IMR-90 (cell line): ENCODE measurements around the gene GAS7. TPM values are rescaled to one million over a fixed set of nuclear protein-coding genes. Genes with fewer than 3 reads are reported as not detected.
A peak's percentile ranks its signal among the peaks of the same experiment; 100 is the strongest.

ENCODE experiments used
- ATAC-seq: fragments of 200-7000 bp; cut with Tn5 transposase; 2 replicates; pipeline ENCODE4 v1.9.1; 2020; ENCODE audit warnings: low read depth, mild to moderate bottlenecking, moderate library complexity
- BruUV-seq: library from RNA; stranded (reverse); fragments of 400-500 nt; replicated peaks from 2 replicates; lab custom pipeline; 2021; lab: Mats Ljungman, UMichigan
- CTCF ChIA-PET: fragments of 300-600 bp; formaldehyde crosslinking; extraction: SDS; loops from one replicate; lab custom pipeline; 2021; ENCODE audit warnings: antibody characterized with exemption; lab: Yijun Ruan, JAX
- POLR2A ChIA-PET: fragments of 300-600 bp; sonication (Branson Sonifier 250); formaldehyde crosslinking; loops from one replicate; lab custom pipeline; 2022; ENCODE audit warnings: antibody characterized with exemption; ENCODE audit not compliant: unreplicated experiment; lab: Charles Lee
- DNase-seq: peaks from one replicate; pipeline ENCODE4 v3.0.0; 2013
- H2AFZ ChIP-seq: replicated peaks from 2 replicates; pipeline ENCODE3; 2013; ENCODE audit warnings: low read length, mild to moderate bottlenecking; ENCODE audit not compliant: poor library complexity
- H2AK5ac ChIP-seq: 2 replicates; pipeline ENCODE4 v1.6.1; 2013; ENCODE audit warnings: low read depth, low read length, inconsistent platforms
- H2AK9ac ChIP-seq: replicated peaks from 2 replicates; pipeline ENCODE3; 2013; ENCODE audit warnings: mild to moderate bottlenecking, low read depth, low read length, moderate library complexity; ENCODE audit not compliant: poor library complexity
- H2BK120ac ChIP-seq: 2 replicates; pipeline ENCODE4 v1.6.1; 2013; ENCODE audit warnings: low read depth, low read length, inconsistent platforms
- H2BK15ac ChIP-seq: 3 replicates; pipeline ENCODE4 v1.6.1; 2013; ENCODE audit warnings: low read depth, low read length, inconsistent platforms
- H2BK20ac ChIP-seq: 2 replicates; pipeline ENCODE4 v1.6.1; 2013; ENCODE audit warnings: low read depth, mild to moderate bottlenecking, inconsistent platforms, low read length, moderate library complexity
- H2BK5ac ChIP-seq: 2 replicates; pipeline ENCODE4 v1.6.1; 2013; ENCODE audit warnings: mild to moderate bottlenecking, low read depth, low read length, inconsistent platforms; ENCODE audit not compliant: poor library complexity, severe bottlenecking
- H3K14ac ChIP-seq: replicated peaks from 2 replicates; pipeline ENCODE4 v1.6.1; 2013; ENCODE audit warnings: low read depth, low read length, inconsistent platforms
- H3K18ac ChIP-seq: 2 replicates; pipeline ENCODE4 v1.6.1; 2013; ENCODE audit warnings: low read depth, low read length, control low read depth
- H3K23ac ChIP-seq: 2 replicates; pipeline ENCODE4 v1.6.1; 2013; ENCODE audit warnings: low read depth, low read length, inconsistent platforms
- H3K27ac ChIP-seq: 2 replicates; pipeline ENCODE4 v1.5.1; 2013; ENCODE audit warnings: mild to moderate bottlenecking, control low read depth, low read length; ENCODE audit not compliant: insufficient read depth
- H3K27me3 ChIP-seq: 2 replicates; pipeline ENCODE4 v1.6.1; 2013; ENCODE audit warnings: low read length; ENCODE audit not compliant: control insufficient read depth, insufficient read depth
- H3K36me3 ChIP-seq: 2 replicates; pipeline ENCODE4 v1.6.1; 2013; ENCODE audit warnings: low read length, mixed read lengths; ENCODE audit not compliant: control insufficient read depth, insufficient read depth
- H3K4ac ChIP-seq: 2 replicates; pipeline ENCODE4 v1.6.1; 2013; ENCODE audit warnings: low read depth, low read length, inconsistent platforms
- H3K4me1 ChIP-seq: 2 replicates; pipeline ENCODE4 v1.6.1; 2013; ENCODE audit warnings: low read length, mixed read lengths; ENCODE audit not compliant: control insufficient read depth, insufficient read depth
- H3K4me2 ChIP-seq: 2 replicates; pipeline ENCODE4 v1.6.1; 2013; ENCODE audit warnings: low read depth, mild to moderate bottlenecking, control low read depth, low read length, moderate library complexity
- H3K4me3 ChIP-seq: 2 replicates; pipeline ENCODE4 v1.5.1; 2013; ENCODE audit warnings: low read depth, mild to moderate bottlenecking, control low read depth, low read length, moderate library complexity; ENCODE audit not compliant: insufficient read depth
- H3K56ac ChIP-seq: 2 replicates; pipeline ENCODE4 v1.6.1; 2013; ENCODE audit warnings: low read length, inconsistent platforms; ENCODE audit not compliant: insufficient read depth; ENCODE audit errors: extremely low read depth
- H3K79me1 ChIP-seq, 2 experiments: 2 replicates each; pipeline ENCODE4 v1.6.1; 2013; ENCODE audit warnings: low read length in 2 of 2, inconsistent platforms in 1 of 2, low read depth in 1 of 2
- H3K9ac ChIP-seq: 2 replicates; pipeline ENCODE4 v1.6.1; 2013; ENCODE audit warnings: low read depth, low read length, control low read depth
- H3K9me1 ChIP-seq: 2 replicates; pipeline ENCODE4 v1.6.1; 2013; ENCODE audit warnings: low read length, inconsistent platforms; ENCODE audit not compliant: insufficient read depth
- H3K9me3 ChIP-seq: 2 replicates; pipeline ENCODE4 v1.6.1; 2013; ENCODE audit warnings: low read length; ENCODE audit not compliant: control insufficient read depth, insufficient read depth
- H4K20me1 ChIP-seq: 2 replicates; pipeline ENCODE4 v1.6.1; 2013; ENCODE audit warnings: low read length, inconsistent platforms; ENCODE audit not compliant: insufficient read depth
- H4K5ac ChIP-seq: 2 replicates; pipeline ENCODE4 v1.6.1; 2013; ENCODE audit warnings: mild to moderate bottlenecking, low read depth, low read length, control low read depth
- H4K8ac ChIP-seq, 2 experiments: 2 replicates each; pipeline ENCODE4 v1.6.1; 2013; ENCODE audit warnings: low read depth in 2 of 2, low read length in 2 of 2, control low read depth in 1 of 2, inconsistent platforms in 1 of 2
- H4K91ac ChIP-seq: 2 replicates; pipeline ENCODE4 v1.6.1; 2013; ENCODE audit warnings: low read depth, low read length, inconsistent platforms; ENCODE audit not compliant: insufficient read depth
- NFE2L2 ChIP-seq: fragments of 150-350 bp; IDR thresholded peaks from 2 replicates; pipeline ENCODE4 v1.6.1; 2016; ENCODE audit warnings: low read depth, mild to moderate bottlenecking, low read length
- WGBS, 2 experiments: methylation state at CpG; one replicate each; pipeline versions ENCODE4 v1.1.5 to v1.1.7; 2013; ENCODE audit warnings: missing lambda C conversion rate in 2 of 2; ENCODE audit not compliant: insufficient read length in 1 of 2; ENCODE audit errors: extremely low coverage in 2 of 2; 5-methylcytosine and 5-hydroxymethylcytosine counted together
- dilution Hi-C: fragments of 300-500 bp; cut with HindIII; formaldehyde crosslinking; loops from one replicate; pipeline ENCODE4 v1.14.3; 2018; ENCODE audit warnings: low sequenced_read_pairs; ENCODE audit not compliant: unreplicated experiment
- in situ Hi-C: fragments of 300-500 bp; cut with MboI; formaldehyde crosslinking; loops from 3 replicates; pipeline ENCODE4 v1.14.3; 2019; ENCODE audit warnings: low sequenced_read_pairs, inconsistent platforms, mixed read lengths
- intact Hi-C: fragments of 100-400 bp; cut with micrococcal nuclease; formaldehyde crosslinking; loops from 2 replicates; pipeline ENCODE4 v1.10.0; 2022
- polyA plus RNA-seq, 3 experiments: library from polyadenylated mRNA; depleted of rRNA; stranded (reverse); fragments of >200 nt; gene quantifications; 2 replicates each; pipeline ENCODE4 v1.2.3, GENCODE V29; 2012; ENCODE audit warnings: low replicate concordance in 1 of 3
- total RNA-seq: library from RNA; depleted of rRNA; stranded (reverse); fragments of >200 nt; gene quantifications from 2 replicates; pipeline ENCODE4 v1.2.3, GENCODE V29; 2012

Gene GAS7
- total and polyA plus RNA-seq, 2 of the 4 experiments (the other 2 are of a cell fraction): 4.6 to 5.0 TPM

GRCh38 chr17:9981344-9981915, 217.0 kb downstream of the GAS7 start:
- Histone ChIP-seq H4K20me1 (no peaks in the 10 kb centered on the region), H4K91ac (no peak overlapping the region)
- intact Hi-C loops: no loop called here

More at GRCh38 chr17:9981344-9981915, 217.0 kb downstream of the GAS7 start:
- Histone ChIP-seq H2AK5ac (no peak overlapping the region), H4K5ac (no peak overlapping the region), H2AK9ac (peak overlapping the region; percentile 35), H2AFZ (no peak overlapping the region), H3K4me3 (no peak overlapping the region), H2BK20ac (no peak overlapping the region), H2BK15ac (no peak overlapping the region), H3K9ac (no peak overlapping the region), H3K4ac (no peak overlapping the region), H2BK5ac (no peak overlapping the region), H3K18ac (no peak overlapping the region), H3K27ac (no peak overlapping the region), H3K27me3 (no peaks in the 10 kb centered on the region), H3K9me1 (no peaks in the 10 kb centered on the region), H4K8ac (no peak overlapping the region), H3K4me1 (no peaks in the 10 kb centered on the region), H3K36me3 (no peaks in the 10 kb centered on the region), H3K9me3 (no peaks in the 10 kb centered on the region), H3K56ac (no peak overlapping the region), H3K23ac (no peak overlapping the region), H3K79me1 (no peaks in the 10 kb centered on the region), H3K4me2 (no peak overlapping the region), H2BK120ac (no peak overlapping the region), H3K14ac (no peak overlapping the region)
- no peak for TF ChIP-seq NFE2L2
- dilution Hi-C loops (no loop called here), in situ Hi-C loops (no loop called here)
- POLR2A ChIA-PET: no interaction called here
- DNase-seq (no peak), ATAC-seq (no peak)
- no CpG with 5 or more reads among the region's 4 CpGs for WGBS, 2 experiments
- CTCF ChIA-PET: interaction anchor here (1.0 kb wide), 1 partner anchor 66 kb away, joined by 3 read pairs; no protein-coding TSS in a partner anchor
- BruUV-seq: no TSS peak
